Pancreas (tissue), 10 donors: ENCODE results near the gene SIAH2. TPM values are rescaled to one million over a fixed set of nuclear protein-coding genes. Genes with fewer than 3 reads are reported as not detected.
"Not testable (repeated sequence)": the region's sequence is repeated elsewhere in the genome, so short reads cannot be mapped to it uniquely, and the experiment has no call there.

ENCODE experiments used
- ATAC-seq, 4 donors: fragments of 200-7000 bp; cut with Tn5 transposase; one replicate each; pipeline versions ENCODE4 v1.8.0 to v1.9.1; 2020; ENCODE audit warnings: mild to moderate bottlenecking in 4 of 4, moderate library complexity in 4 of 4
- DNase-seq, 6 donors: peaks; one replicate each; pipeline ENCODE4 v3.0.0-alpha.2; 2020
- FAIRE-seq: peaks from 2 replicates; lab custom pipeline; 2012; peaks lifted over from hg19 to GRCh38; lab: Jason Lieb, UNC
- H3K27ac ChIP-seq, 4 donors: fragments of 200-600 bp; sonication (generic); 1 replicate in 3 of 4; 2 replicates in 1 of 4; pipeline versions ENCODE4 v1.5.0 to v1.8.0; 2020
- H3K27me3 ChIP-seq, 4 donors: fragments of 200-600 bp; one replicate each; pipeline ENCODE4 v1.8.0; 2021
- H3K36me3 ChIP-seq, 3 donors: fragments of 200-600 bp; sonication (generic) in 1 of 3; one replicate each; pipeline versions ENCODE4 v1.5.0 to v1.8.0; 2020 to 2021
- H3K4me1 ChIP-seq, 3 donors: fragments of 200-600 bp; one replicate each; pipeline ENCODE4 v1.8.0; 2021
- H3K4me3 ChIP-seq, 4 donors: fragments of 200-600 bp; sonication (generic) in 2 of 4; one replicate each; pipeline versions ENCODE4 v1.5.0 to v1.8.0; 2020 to 2021
- H3K9me3 ChIP-seq, 4 donors: fragments of 200-600 bp; one replicate each; pipeline ENCODE4 v1.8.0; 2021
- WGBS, 2 donors: extraction: QIAGEN DNeasy Blood & Tissue Kit; methylation state at CpG; one replicate each; pipeline ENCODE4 v1.1.7; 2013; 5-methylcytosine and 5-hydroxymethylcytosine counted together
- intact Hi-C, 3 donors: fragments of 100-400 bp; cut with DNase I; formaldehyde crosslinking; loops; one replicate each; pipeline versions ENCODE4 v1.11.1 to v1.14.2; 2022
- polyA plus RNA-seq, 2 donors: library from polyadenylated mRNA; stranded (reverse); fragments of 200-250 nt; gene quantifications; one replicate each; pipeline ENCODE4 v1.2.3, GENCODE V29; 2013
- total RNA-seq, 6 donors: library from RNA; stranded (reverse); fragmentation: NEBNext Ultra II Directional in 4 of 6; extraction: Animal tissue kit (Norgen Biotek cat#: 25700) in 4 of 6; gene quantifications; one replicate each; pipeline versions ENCODE4 v1.2.1 to v1.2.4, GENCODE V29; 2021 to 2023
- TF ChIP-seq, protein P1 (sequence below), 4 donors: fragments of 200-600 bp; sonication (generic) in 3 of 4; IDR thresholded peaks; one replicate each; pipeline versions ENCODE4 v1.5.0 to v1.8.0; 2021; ENCODE audit warnings: antibody characterized with exemption in 4 of 4
- donor health status: healthy with polysubstance abuse.
- donor health status: DM: no; HTN: no; CAD: no; lungs with moderate emphysema.
- donor health status: DM: no; HTN: no; CAD: no.
- donor health status: control.
- donor health status: control.
- donor health status: Bipolar disorder and iron deficiency.
- donor health status: DM: yes; HTN: yes; CAD: no.
- donor health status: DM: no; HTN: no; CAD: no.
- donor health status: DM: no; HTN: no; CAD: no.
- donor health status: DM: yes; HTN: yes; CAD: no.

Gene SIAH2
- total and polyA plus RNA-seq, 8 donors = 5.5 to 14.9 (median 13.1) TPM

DNA sequence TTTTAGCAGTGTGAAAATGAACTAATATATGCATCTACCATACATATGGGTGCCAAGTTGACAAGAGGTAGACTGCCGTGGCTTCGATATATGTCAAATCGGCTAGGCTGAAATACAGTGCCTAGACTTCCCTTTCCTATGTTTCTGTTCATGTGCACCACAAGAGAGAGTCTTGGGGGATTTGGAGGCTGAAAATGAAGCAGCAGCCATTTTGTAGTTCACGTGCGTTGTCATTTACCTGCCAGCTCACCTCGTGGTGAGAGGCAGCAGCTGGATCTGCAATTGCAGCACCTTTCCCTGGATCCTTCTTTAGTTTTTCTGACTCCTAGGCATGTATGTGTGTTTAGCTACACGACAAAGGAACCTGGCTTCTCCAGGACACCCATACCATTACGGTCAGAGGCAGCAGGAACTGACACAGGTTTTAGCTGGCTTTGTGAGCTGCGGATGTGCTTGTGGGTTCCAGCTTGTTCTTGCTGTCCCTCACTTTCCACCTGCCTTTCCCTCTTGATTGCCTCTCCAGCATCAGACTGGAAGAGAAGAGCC lies 40.5 kb upstream of the SIAH2 start:
- intact Hi-C loops = no loop called here
- no peaks in the 10 kb centered on the region for H3K36me3 ChIP-seq
- TF ChIP-seq, protein P1, sequence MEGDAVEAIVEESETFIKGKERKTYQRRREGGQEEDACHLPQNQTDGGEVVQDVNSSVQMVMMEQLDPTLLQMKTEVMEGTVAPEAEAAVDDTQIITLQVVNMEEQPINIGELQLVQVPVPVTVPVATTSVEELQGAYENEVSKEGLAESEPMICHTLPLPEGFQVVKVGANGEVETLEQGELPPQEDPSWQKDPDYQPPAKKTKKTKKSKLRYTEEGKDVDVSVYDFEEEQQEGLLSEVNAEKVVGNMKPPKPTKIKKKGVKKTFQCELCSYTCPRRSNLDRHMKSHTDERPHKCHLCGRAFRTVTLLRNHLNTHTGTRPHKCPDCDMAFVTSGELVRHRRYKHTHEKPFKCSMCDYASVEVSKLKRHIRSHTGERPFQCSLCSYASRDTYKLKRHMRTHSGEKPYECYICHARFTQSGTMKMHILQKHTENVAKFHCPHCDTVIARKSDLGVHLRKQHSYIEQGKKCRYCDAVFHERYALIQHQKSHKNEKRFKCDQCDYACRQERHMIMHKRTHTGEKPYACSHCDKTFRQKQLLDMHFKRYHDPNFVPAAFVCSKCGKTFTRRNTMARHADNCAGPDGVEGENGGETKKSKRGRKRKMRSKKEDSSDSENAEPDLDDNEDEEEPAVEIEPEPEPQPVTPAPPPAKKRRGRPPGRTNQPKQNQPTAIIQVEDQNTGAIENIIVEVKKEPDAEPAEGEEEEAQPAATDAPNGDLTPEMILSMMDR (IDR thresholded peaks at IDR 0.05) = no peak
- no peak for ATAC-seq
- H3K4me3 ChIP-seq = no peak overlapping the region
- no peaks in the 10 kb centered on the region for H3K27me3 ChIP-seq
- H3K4me1 ChIP-seq = peaks cover 0 to 4% (median 3%) of the 10 kb centered on the region in 3 donors
- FAIRE-seq = no peak
- H3K9me3 ChIP-seq = no peaks in the 10 kb centered on the region
- 85 to 87% methylated on average over 9 of the region's 9 CpGs for WGBS, 2 donors
- no peak for DNase-seq
- no peak overlapping the region for H3K27ac ChIP-seq

- H3K27me3 ChIP-seq = no peaks in the 10 kb centered on the region
- DNase-seq (no peak), ATAC-seq (no peak), FAIRE-seq (no peak)
- no peaks in the 10 kb centered on the region for H3K9me3 ChIP-seq
- TF ChIP-seq, protein P1 (IDR thresholded peaks at IDR 0.05) = no peak
- H3K36me3 ChIP-seq = no peaks in the 10 kb centered on the region
- intact Hi-C loops = no loop called here
- H3K4me3 ChIP-seq = no peak overlapping the region
- H3K27ac ChIP-seq = no peak overlapping the region
- peaks cover 0 to 10% (median 6%) of the 10 kb centered on the region in 3 donors for H3K4me1 ChIP-seq
- 86 to 87% methylated on average over 2 of the region's 2 CpGs for WGBS, 2 donors
These were observed 37.8 kb upstream of the SIAH2 start for GRCh38 chr3:150800722-150801121.

GRCh38 chr3:150798122-150798618 lies 35.2 kb upstream of the SIAH2 start:
- peak; percentile 56 to 95 (median 90) for ATAC-seq
- no peak for FAIRE-seq
- H3K27me3 ChIP-seq = no peaks in the 10 kb centered on the region
- H3K9me3 ChIP-seq = no peaks in the 10 kb centered on the region
- intact Hi-C loops = no loop called here
- TF ChIP-seq, protein P1 (IDR thresholded peaks at IDR 0.05) = no peak
- H3K4me1 ChIP-seq = peaks cover 0 to 10% (median 6%) of the 10 kb centered on the region in 3 donors
- WGBS, 2 donors = 3 to 8% methylated on average over 4 of the region's 4 CpGs
- peak in 3 of 6 donors; percentile 21 to 55 (median 29) for DNase-seq
- H3K4me3 ChIP-seq = no peak overlapping the region
- no peaks in the 10 kb centered on the region for H3K36me3 ChIP-seq
- peak overlapping the region in 1 of 4 donors; percentile 54 for H3K27ac ChIP-seq

GRCh38 chr3:150797155-150797554 lies 34.2 kb upstream of the SIAH2 start:
- H3K27me3 ChIP-seq = no peaks in the 10 kb centered on the region
- WGBS, 2 donors = 91 to 92% methylated on average over 2 of the region's 2 CpGs
- TF ChIP-seq, protein P1 (IDR thresholded peaks at IDR 0.05) = no peak

GRCh38 chr3:150796527-150796926 lies 33.6 kb upstream of the SIAH2 start:
- H3K27ac ChIP-seq, ATAC-seq, intact Hi-C loops, H3K4me1 ChIP-seq, DNase-seq, H3K9me3 ChIP-seq, FAIRE-seq, H3K36me3 ChIP-seq, H3K4me3 ChIP-seq, H3K27me3 ChIP-seq: not testable (repeated sequence)
- WGBS, 2 donors = 86 to 90% methylated on average over 2 of the region's 2 CpGs

More at GRCh38 chr3:150797155-150797554, 34.2 kb upstream of the SIAH2 start:
- ATAC-seq (no peak), FAIRE-seq (no peak), DNase-seq (no peak)
- Histone ChIP-seq H3K36me3 (no peaks in the 10 kb centered on the region), H3K27ac (no peak overlapping the region), H3K9me3 (no peaks in the 10 kb centered on the region), H3K4me3 (no peak overlapping the region), H3K4me1 (peaks cover 0 to 10% (median 6%) of the 10 kb centered on the region in 3 donors)
- intact Hi-C loops = no loop called here
